DND-41 (cell line): ENCODE results near the gene SIPA1L3.

ENCODE experiments used
- EZH2 ChIP-seq: IDR thresholded peaks from 3 replicates; pipeline ENCODE4 v1.6.1; 2012; ENCODE audit warnings: borderline replicate concordance, low read depth, mild to moderate bottlenecking, moderate library complexity, low read length, inconsistent platforms; ENCODE audit not compliant: severe bottlenecking
- TF ChIP-seq, protein P1 (sequence below): IDR thresholded peaks from 2 replicates; pipeline ENCODE4 v1.5.1; 2012; ENCODE audit warnings: borderline replicate concordance, low read length, moderate library complexity, mild to moderate bottlenecking; ENCODE audit not compliant: poor library complexity, severe bottlenecking; ENCODE audit errors: extremely low read depth

DNA sequence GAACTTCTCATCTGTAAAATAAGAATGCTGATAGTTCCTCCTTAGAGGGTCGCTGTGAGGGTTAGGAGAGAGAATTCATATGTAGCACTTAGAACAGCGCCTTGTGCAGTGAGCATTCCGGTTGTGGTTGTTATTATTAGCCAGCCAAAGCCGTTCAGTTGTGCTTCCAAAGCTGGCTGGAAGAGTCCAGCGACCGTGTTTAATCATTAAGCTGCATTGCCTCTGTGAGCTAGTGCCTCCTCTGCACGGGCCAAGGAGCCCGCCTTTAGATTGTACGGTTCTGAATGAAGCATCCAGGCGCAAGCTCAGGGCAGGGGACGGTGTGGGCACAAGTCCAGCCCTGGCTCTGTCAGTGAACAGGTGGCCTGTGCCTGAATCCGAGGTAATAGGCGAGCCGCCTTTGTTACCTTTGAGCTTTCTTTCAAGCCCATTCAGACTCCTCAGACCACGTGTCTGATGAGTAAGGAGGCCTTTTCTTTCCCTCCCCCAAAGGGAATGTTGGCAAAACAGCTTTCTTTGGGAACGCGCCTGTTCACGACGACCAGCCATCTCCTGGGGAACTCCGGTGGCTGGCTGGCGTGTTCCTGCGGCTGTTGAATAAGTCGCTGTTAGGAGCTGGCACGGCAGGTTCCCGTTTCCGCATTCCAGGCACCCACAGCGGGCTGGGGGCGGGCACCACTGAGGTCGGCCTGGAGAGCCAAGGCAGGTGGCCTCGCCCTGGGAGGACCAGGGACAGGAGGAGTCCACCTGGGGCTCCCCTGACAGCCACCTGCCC lies 25.1 kb downstream of the SIPA1L3 start:
- TF ChIP-seq, protein P1, sequence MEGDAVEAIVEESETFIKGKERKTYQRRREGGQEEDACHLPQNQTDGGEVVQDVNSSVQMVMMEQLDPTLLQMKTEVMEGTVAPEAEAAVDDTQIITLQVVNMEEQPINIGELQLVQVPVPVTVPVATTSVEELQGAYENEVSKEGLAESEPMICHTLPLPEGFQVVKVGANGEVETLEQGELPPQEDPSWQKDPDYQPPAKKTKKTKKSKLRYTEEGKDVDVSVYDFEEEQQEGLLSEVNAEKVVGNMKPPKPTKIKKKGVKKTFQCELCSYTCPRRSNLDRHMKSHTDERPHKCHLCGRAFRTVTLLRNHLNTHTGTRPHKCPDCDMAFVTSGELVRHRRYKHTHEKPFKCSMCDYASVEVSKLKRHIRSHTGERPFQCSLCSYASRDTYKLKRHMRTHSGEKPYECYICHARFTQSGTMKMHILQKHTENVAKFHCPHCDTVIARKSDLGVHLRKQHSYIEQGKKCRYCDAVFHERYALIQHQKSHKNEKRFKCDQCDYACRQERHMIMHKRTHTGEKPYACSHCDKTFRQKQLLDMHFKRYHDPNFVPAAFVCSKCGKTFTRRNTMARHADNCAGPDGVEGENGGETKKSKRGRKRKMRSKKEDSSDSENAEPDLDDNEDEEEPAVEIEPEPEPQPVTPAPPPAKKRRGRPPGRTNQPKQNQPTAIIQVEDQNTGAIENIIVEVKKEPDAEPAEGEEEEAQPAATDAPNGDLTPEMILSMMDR, result no peak
- no peak for TF ChIP-seq EZH2
